ENCODE results near the gene DOCK2. TPM values are rescaled to one million over a fixed set of nuclear protein-coding genes. Genes with fewer than 3 reads are reported as not detected.

DOCK2 gene
- total and polyA plus RNA-seq, 8 donors: 0.73 to 15.6 (median 1.7) TPM

- TF ChIP-seq CTCF (IDR thresholded peaks at IDR 0.05): peak in 3 of 4 donors; percentile 39 to 49 (median 46)
- DNase-seq (peak in 5 of 6 donors; percentile 37 to 75 (median 57)), ATAC-seq (peak in 3 of 4 donors; percentile 70 to 79 (median 74)), FAIRE-seq (no peak)
- H3K36me3 ChIP-seq: no peaks in the 10 kb centered on the region
- H3K27me3 ChIP-seq: no peaks in the 10 kb centered on the region
- H3K4me3 ChIP-seq: no peak overlapping the region
- no peaks in the 10 kb centered on the region for H3K9me3 ChIP-seq
- H3K27ac ChIP-seq: no peak overlapping the region
- 26 to 27% methylated on average over 13 of the region's 13 CpGs for WGBS, 2 donors
- intact Hi-C loops (cut with DNase I): loop anchor here in 2 of 3 donors (5.0 kb wide), 2 partner anchors 82 to 322 kb away; no protein-coding TSS in a partner anchor
- H3K4me1 ChIP-seq: no peaks in the 10 kb centered on the region
These were observed 463.2 kb downstream of the DOCK2 start for GRCh38 chr5:170100066-170100943.

- H3K27me3 ChIP-seq: no peaks in the 10 kb centered on the region
- no peaks in the 10 kb centered on the region for H3K9me3 ChIP-seq
- 93 to 94% methylated on average over 1 of the region's 1 CpG for WGBS, 2 donors
- intact Hi-C loops (cut with DNase I): loop anchor here in 2 of 3 donors (5.0 kb wide), 2 partner anchors 79 to 319 kb away; no protein-coding TSS in a partner anchor
- no peaks in the 10 kb centered on the region for H3K4me1 ChIP-seq
- H3K36me3 ChIP-seq: no peaks in the 10 kb centered on the region
- no peak overlapping the region for H3K4me3 ChIP-seq
- FAIRE-seq (no peak), ATAC-seq (no peak), DNase-seq (no peak)
- TF ChIP-seq CTCF (IDR thresholded peaks at IDR 0.05): no peak
- H3K27ac ChIP-seq: no peak overlapping the region
These were observed 466.4 kb downstream of the DOCK2 start for GRCh38 chr5:170103447-170103846.

GRCh38 chr5:170104299-170104698 is 467.2 kb downstream of the DOCK2 start:
- H3K27ac ChIP-seq: no peak overlapping the region

GRCh38 chr5:170104710-170105109 is 467.6 kb downstream of the DOCK2 start:
- Histone ChIP-seq H3K27me3 (no peaks in the 10 kb centered on the region), H3K9me3 (no peaks in the 10 kb centered on the region), H3K4me1 (no peaks in the 10 kb centered on the region), H3K4me3 (no peak overlapping the region), H3K36me3 (no peaks in the 10 kb centered on the region), H3K27ac (no peak overlapping the region)
- TF ChIP-seq CTCF (IDR thresholded peaks at IDR 0.05): no peak
- no peak for FAIRE-seq
- ATAC-seq: no peak
- no peak for DNase-seq
- WGBS, 2 donors: 84 to 86% methylated on average over 26 of the region's 26 CpGs
- intact Hi-C loops (cut with DNase I): loop anchor here in 2 of 3 donors (5.0 kb wide), 2 partner anchors 78 to 318 kb away; no protein-coding TSS in a partner anchor

More at GRCh38 chr5:170104299-170104698, 467.2 kb downstream of the DOCK2 start:
- Histone ChIP-seq H3K36me3 (no peaks in the 10 kb centered on the region), H3K4me1 (no peaks in the 10 kb centered on the region), H3K4me3 (no peak overlapping the region), H3K9me3 (no peaks in the 10 kb centered on the region), H3K27me3 (no peaks in the 10 kb centered on the region)
- DNase-seq (no peak), ATAC-seq (no peak), FAIRE-seq (no peak)
- TF ChIP-seq CTCF (IDR thresholded peaks at IDR 0.05): no peak
- WGBS, 2 donors: 63 to 71% methylated on average over 5 to 6 of the region's 6 CpGs
- intact Hi-C loops (cut with DNase I): loop anchor here in 2 of 3 donors (5.0 kb wide), 2 partner anchors 78 to 318 kb away; no protein-coding TSS in a partner anchor
